K562 (cell line): Measurements from ENCODE around the gene ANXA3. TPM values are rescaled to one million over a fixed set of nuclear protein-coding genes. Genes with fewer than 3 reads are reported as not detected.

ENCODE experiments used
- ARNT ChIP-seq, 2 experiments: fragments of 450-650 bp; IDR thresholded peaks; 2 replicates each; pipeline ENCODE4 v1.6.1; 2016; ENCODE audit warnings: mild to moderate bottlenecking in 1 of 2
- FOXA3 ChIP-seq, 2 experiments: fragments of 450-650 bp in 1 of 2; sonication (generic) in 1 of 2; formaldehyde crosslinking; IDR thresholded peaks in 1 of 2; conservative IDR thresholded peaks in 1 of 2; 2 replicates each; pipeline versions ENCODE4 v1.4.0 to v1.8.0; 2020 to 2022; ENCODE audit warnings: mild to moderate bottlenecking in 2 of 2, missing genetic modification reagents in 1 of 2
- FOXM1 ChIP-seq, 2 experiments: fragments of 450-650 bp in 1 of 2; sonication (generic) in 1 of 2; formaldehyde crosslinking in 1 of 2; IDR thresholded peaks; 2 replicates each; pipeline versions ENCODE4 v1.6.1 to v1.9.0; 2017 to 2022; ENCODE audit warnings: low read depth in 2 of 2, mild to moderate bottlenecking in 2 of 2, missing genetic modification reagents in 1 of 2, moderate library complexity in 1 of 2
- HEY1 ChIP-seq: fragments of 250-450 bp; sonication (Bioruptor Pico); IDR thresholded peaks from 2 replicates; pipeline ENCODE4 v1.5.0; 2020; ENCODE audit warnings: mild to moderate bottlenecking, moderate library complexity, borderline replicate concordance
- HLTF ChIP-seq: fragments of 450-650 bp; IDR thresholded peaks from 2 replicates; pipeline ENCODE4 v1.6.1; 2016
- IRF2 ChIP-seq: sonication (generic); formaldehyde crosslinking; IDR thresholded peaks from 2 replicates; pipeline ENCODE4 v1.8.1; 2022; ENCODE audit warnings: mild to moderate bottlenecking, missing genetic modification reagents
- NR2F6 ChIP-seq: fragments of 450-650 bp; formaldehyde crosslinking; IDR thresholded peaks from 2 replicates; pipeline ENCODE4 v1.4.0; 2020; ENCODE audit warnings: mild to moderate bottlenecking
- POLR2H ChIP-seq: IDR thresholded peaks from 2 replicates; pipeline ENCODE4 v1.6.1; 2016; ENCODE audit warnings: missing genetic modification characterization, low read depth, mild to moderate bottlenecking, control low read depth, missing compliant biosample characterization, moderate library complexity
- PURB ChIP-seq: sonication (generic); formaldehyde crosslinking; IDR thresholded peaks from 2 replicates; pipeline ENCODE4 v1.9.0; 2021; ENCODE audit warnings: low read depth, mild to moderate bottlenecking, missing genetic modification reagents
- SMARCA4 ChIP-seq: fragments of 450-650 bp; IDR thresholded peaks from 2 replicates; pipeline ENCODE4 v1.6.1; 2016
- SMARCE1 ChIP-seq: fragments of 450-650 bp; IDR thresholded peaks from 2 replicates; pipeline ENCODE4 v1.7.1; 2016; ENCODE audit warnings: mild to moderate bottlenecking
- SRF ChIP-seq, 2 experiments: fragments of 250-450, 450-650 bp in 1 of 2; sonication (Bioruptor Pico) in 1 of 2; sonication (generic) in 1 of 2; formaldehyde crosslinking; IDR thresholded peaks; 2 replicates each; pipeline versions ENCODE4 v1.5.0 to v1.5.1; 2020 to 2022; ENCODE audit warnings: mild to moderate bottlenecking in 1 of 2, missing genetic modification reagents in 1 of 2
- ZNF354B ChIP-seq: fragments of 250-450 bp; sonication (Bioruptor Pico); IDR thresholded peaks from 2 replicates; pipeline ENCODE4 v1.4.0; 2020
- ZNF561 ChIP-seq: fragments of 450-650 bp; formaldehyde crosslinking; conservative IDR thresholded peaks from 2 replicates; pipeline ENCODE4 v1.4.0; 2020; ENCODE audit warnings: mild to moderate bottlenecking, moderate library complexity
- ZSCAN32 ChIP-seq: fragments of 450-650 bp; formaldehyde crosslinking; IDR thresholded peaks from 2 replicates; pipeline ENCODE4 v1.4.0; 2020; ENCODE audit warnings: mild to moderate bottlenecking, moderate library complexity
- polyA plus RNA-seq, 8 experiments: library from polyadenylated mRNA; depleted of rRNA in 4 of 8; stranded (reverse) in 5 of 8; unstranded in 3 of 8; fragments of >200 nt; fragmentation: Nextera tagmentation in 2 of 8; fragmentation: Illumina TruSeq in 1 of 8; extraction: Ambion mirVana in 2 of 8; extraction: Trizol in 1 of 8; gene quantifications; 2 replicates each; pipeline versions ENCODE4 v1.2.1 to v1.2.3, GENCODE V29; 2011 to 2014; ENCODE audit warnings: inconsistent platforms in 1 of 8, missing spikeins in 1 of 8
- total RNA-seq, 7 experiments: library from RNA; depleted of rRNA in 6 of 7; stranded (reverse); fragments of >200 nt in 6 of 7; fragmentation: Illumina TruSeq in 2 of 7; extraction: Trizol in 2 of 7; gene quantifications; 2 replicates each; pipeline versions ENCODE4 v1.2.1 to v1.2.3, GENCODE V29; 2011 to 2021; ENCODE audit warnings: low replicate concordance in 1 of 7
- TF ChIP-seq, protein P1 (sequence below): fragments of 450-650 bp; formaldehyde crosslinking; IDR thresholded peaks from 2 replicates; pipeline ENCODE4 v1.4.0; 2020; ENCODE audit warnings: mild to moderate bottlenecking
- TF ChIP-seq, protein P2 (sequence below), 3 experiments: fragments of 200-800 bp in 1 of 3; fragments of 250-450 bp in 1 of 3; fragments of 450-650 bp in 1 of 3; sonication (Bioruptor Pico) in 1 of 3; sonication (Bioruptor generic) in 1 of 3; formaldehyde crosslinking in 1 of 3; IDR thresholded peaks; 2 replicates each; pipeline versions ENCODE4 v1.6.1 to v1.8.0; 2016 to 2022; ENCODE audit warnings: mild to moderate bottlenecking in 2 of 3, missing genetic modification characterization in 2 of 3, missing compliant biosample characterization in 1 of 3, moderate library complexity in 1 of 3
- TF ChIP-seq, protein P3 (sequence below): fragments of 250-450 bp; sonication (Bioruptor Pico); IDR thresholded peaks from 2 replicates; pipeline ENCODE4 v1.8.0; 2021; ENCODE audit warnings: mild to moderate bottlenecking, moderate library complexity
- TF ChIP-seq, protein P4 (sequence below): fragments of 250-450 bp; sonication (Bioruptor Pico); IDR thresholded peaks from 2 replicates; pipeline ENCODE4 v1.4.0; 2020; ENCODE audit warnings: mild to moderate bottlenecking
- TF ChIP-seq, protein P5 (sequence below): fragments of 250-450 bp; sonication (Bioruptor Pico); IDR thresholded peaks from 2 replicates; pipeline ENCODE4 v1.8.0; 2022; ENCODE audit warnings: inconsistent platforms

ANXA3 gene
- total and polyA plus RNA-seq, 9 of the 15 experiments (the other 6 are each of a cell fraction or from before 2014, with no cell fraction given) = 6.3 to 15.5 (median 9.8) TPM

DNA sequence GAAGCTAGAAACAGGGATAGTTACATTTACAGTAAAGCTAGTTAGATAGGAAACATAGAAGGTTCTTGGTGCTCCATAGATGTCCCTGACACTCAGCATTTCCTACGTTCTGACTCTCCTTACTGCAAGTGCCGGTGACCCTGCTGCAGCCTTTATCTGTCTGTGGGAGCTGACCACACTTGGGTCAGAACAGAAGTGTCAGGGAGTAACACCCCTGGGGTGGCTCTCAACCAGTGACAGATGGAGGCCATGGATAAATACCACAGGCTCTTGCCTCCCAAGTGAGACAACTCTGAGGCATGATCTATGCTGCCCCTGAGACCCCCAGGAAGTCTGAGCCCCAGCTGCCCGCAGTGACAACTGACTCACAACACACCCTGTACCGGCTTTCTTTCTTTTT lies 69.8 kb downstream of the ANXA3 start (continued):
- TF ChIP-seq, protein P1, sequence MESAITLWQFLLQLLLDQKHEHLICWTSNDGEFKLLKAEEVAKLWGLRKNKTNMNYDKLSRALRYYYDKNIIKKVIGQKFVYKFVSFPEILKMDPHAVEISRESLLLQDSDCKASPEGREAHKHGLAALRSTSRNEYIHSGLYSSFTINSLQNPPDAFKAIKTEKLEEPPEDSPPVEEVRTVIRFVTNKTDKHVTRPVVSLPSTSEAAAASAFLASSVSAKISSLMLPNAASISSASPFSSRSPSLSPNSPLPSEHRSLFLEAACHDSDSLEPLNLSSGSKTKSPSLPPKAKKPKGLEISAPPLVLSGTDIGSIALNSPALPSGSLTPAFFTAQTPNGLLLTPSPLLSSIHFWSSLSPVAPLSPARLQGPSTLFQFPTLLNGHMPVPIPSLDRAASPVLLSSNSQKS (CRISPR knock-in tag) = no peak
- TF ChIP-seq ZNF561 (no peak), IRF2 (no peak), SRF (CRISPR knock-in tag; IDR thresholded peaks at IDR 0.05) (no peak), FOXA3 (CRISPR knock-in tag; conservative IDR thresholded peaks at IDR 0.05 in 1 of 2, IDR thresholded peaks at IDR 0.05 in 1 of 2) (0 out of 4 replicates have a peak, but pooled peaks of 1 of the 2 experiments have one; percentile 38), ZNF354B (CRISPR knock-in tag) (no peak), FOXM1 (IDR thresholded peaks at IDR 0.05; ENCODE audit: low read depth) (peak; percentile 60; the same call in 1 of the 2 replicates), FOXM1 (CRISPR knock-in tag; IDR thresholded peaks at IDR 0.05; ENCODE audit: low read depth) (no peak), POLR2H (no peak), ZSCAN32 (CRISPR knock-in tag) (no peak), HLTF (no peak), NR2F6 (no peak), SMARCE1 (peak; percentile 79), PURB (CRISPR knock-in tag) (no peak), HEY1 (CRISPR knock-in tag) (no peak), SMARCA4 (peak; percentile 84), ARNT (IDR thresholded peaks at IDR 0.05) (no peak)
- TF ChIP-seq, protein P2, sequence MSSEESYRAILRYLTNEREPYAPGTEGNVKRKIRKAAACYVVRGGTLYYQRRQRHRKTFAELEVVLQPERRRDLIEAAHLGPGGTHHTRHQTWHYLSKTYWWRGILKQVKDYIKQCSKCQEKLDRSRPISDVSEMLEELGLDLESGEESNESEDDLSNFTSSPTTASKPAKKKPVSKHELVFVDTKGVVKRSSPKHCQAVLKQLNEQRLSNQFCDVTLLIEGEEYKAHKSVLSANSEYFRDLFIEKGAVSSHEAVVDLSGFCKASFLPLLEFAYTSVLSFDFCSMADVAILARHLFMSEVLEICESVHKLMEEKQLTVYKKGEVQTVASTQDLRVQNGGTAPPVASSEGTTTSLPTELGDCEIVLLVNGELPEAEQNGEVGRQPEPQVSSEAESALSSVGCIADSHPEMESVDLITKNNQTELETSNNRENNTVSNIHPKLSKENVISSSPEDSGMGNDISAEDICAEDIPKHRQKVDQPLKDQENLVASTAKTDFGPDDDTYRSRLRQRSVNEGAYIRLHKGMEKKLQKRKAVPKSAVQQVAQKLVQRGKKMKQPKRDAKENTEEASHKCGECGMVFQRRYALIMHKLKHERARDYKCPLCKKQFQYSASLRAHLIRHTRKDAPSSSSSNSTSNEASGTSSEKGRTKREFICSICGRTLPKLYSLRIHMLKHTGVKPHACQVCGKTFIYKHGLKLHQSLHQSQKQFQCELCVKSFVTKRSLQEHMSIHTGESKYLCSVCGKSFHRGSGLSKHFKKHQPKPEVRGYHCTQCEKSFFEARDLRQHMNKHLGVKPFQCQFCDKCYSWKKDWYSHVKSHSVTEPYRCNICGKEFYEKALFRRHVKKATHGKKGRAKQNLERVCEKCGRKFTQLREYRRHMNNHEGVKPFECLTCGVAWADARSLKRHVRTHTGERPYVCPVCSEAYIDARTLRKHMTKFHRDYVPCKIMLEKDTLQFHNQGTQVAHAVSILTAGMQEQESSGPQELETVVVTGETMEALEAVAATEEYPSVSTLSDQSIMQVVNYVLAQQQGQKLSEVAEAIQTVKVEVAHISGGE (CRISPR knock-in tag; IDR thresholded peaks at IDR 0.05) = peak in 1 of 3 experiments; percentile 59; a peak in 1 of 6 replicates
- TF ChIP-seq, protein P3, sequence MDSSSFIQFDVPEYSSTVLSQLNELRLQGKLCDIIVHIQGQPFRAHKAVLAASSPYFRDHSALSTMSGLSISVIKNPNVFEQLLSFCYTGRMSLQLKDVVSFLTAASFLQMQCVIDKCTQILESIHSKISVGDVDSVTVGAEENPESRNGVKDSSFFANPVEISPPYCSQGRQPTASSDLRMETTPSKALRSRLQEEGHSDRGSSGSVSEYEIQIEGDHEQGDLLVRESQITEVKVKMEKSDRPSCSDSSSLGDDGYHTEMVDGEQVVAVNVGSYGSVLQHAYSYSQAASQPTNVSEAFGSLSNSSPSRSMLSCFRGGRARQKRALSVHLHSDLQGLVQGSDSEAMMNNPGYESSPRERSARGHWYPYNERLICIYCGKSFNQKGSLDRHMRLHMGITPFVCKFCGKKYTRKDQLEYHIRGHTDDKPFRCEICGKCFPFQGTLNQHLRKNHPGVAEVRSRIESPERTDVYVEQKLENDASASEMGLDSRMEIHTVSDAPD (CRISPR knock-in tag) = no peak
- TF ChIP-seq, protein P4, sequence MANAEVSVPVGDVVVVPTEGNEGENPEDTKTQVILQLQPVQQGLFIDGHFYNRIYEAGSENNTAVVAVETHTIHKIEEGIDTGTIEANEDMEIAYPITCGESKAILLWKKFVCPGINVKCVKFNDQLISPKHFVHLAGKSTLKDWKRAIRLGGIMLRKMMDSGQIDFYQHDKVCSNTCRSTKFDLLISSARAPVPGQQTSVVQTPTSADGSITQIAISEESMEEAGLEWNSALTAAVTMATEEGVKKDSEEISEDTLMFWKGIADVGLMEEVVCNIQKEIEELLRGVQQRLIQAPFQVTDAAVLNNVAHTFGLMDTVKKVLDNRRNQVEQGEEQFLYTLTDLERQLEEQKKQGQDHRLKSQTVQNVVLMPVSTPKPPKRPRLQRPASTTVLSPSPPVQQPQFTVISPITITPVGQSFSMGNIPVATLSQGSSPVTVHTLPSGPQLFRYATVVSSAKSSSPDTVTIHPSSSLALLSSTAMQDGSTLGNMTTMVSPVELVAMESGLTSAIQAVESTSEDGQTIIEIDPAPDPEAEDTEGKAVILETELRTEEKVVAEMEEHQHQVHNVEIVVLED (CRISPR knock-in tag) = no peak
- TF ChIP-seq, protein P5, sequence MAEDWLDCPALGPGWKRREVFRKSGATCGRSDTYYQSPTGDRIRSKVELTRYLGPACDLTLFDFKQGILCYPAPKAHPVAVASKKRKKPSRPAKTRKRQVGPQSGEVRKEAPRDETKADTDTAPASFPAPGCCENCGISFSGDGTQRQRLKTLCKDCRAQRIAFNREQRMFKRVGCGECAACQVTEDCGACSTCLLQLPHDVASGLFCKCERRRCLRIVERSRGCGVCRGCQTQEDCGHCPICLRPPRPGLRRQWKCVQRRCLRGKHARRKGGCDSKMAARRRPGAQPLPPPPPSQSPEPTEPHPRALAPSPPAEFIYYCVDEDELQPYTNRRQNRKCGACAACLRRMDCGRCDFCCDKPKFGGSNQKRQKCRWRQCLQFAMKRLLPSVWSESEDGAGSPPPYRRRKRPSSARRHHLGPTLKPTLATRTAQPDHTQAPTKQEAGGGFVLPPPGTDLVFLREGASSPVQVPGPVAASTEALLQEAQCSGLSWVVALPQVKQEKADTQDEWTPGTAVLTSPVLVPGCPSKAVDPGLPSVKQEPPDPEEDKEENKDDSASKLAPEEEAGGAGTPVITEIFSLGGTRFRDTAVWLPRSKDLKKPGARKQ = no peak
